SKM-1 treated with dmso at 0.1 percent for 144 hours (cell line): Measurements from ENCODE around the gene PHACTR4.
"Not testable (repeated sequence)": the region's sequence is repeated elsewhere in the genome, so short reads cannot be mapped to it uniquely, and the experiment has no call there.

Experiments used
- DNase-seq: peaks from one replicate; lab custom pipeline; 2025; ENCODE audit not compliant: unreplicated experiment; lab: John Stamatoyannopoulos, UW

Gene PHACTR4

GRCh38 chr1:28428012-28428411, 58.5 kb downstream of the PHACTR4 start:
- DNase-seq: no peak

- DNase-seq: no peak
Measured at GRCh38 chr1:28428990-28429520, 59.5 kb downstream of the PHACTR4 start.

- DNase-seq: no peak
Measured at GRCh38 chr1:28436211-28436769, 66.8 kb downstream of the PHACTR4 start.

DNA sequence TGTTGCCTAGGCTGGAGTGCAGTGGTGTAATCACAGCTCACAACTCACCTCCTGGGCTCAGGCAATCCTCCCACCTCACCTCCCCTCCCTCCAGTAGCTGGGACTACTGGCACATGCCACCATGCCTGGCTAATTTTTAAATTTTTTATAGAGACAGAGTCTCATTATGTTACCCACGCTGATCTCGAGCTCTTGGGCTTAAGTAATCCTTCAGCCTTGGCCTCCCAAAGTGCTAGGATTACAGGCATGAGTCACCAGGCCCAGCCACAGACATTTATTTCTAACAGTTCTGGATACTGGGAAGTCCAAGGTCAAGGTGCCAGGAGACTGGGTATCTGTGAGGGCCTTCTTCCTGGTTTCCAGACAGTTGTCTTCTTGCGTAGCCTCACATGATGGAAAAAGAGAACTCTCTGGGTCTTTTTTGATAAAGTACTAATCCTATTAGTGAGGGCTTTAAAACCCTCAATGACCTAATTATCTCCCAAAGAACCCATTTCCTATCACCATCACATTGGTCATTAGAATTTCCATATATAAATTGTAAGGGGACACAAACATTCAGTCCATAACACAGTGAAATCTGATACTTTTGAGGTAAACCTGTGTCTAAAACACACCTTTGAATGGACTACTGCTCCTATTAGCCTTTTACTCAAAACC, 67.9 kb downstream of the PHACTR4 start:
- DNase-seq: no peak

GRCh38 chr1:28437924-28438699, 68.6 kb downstream of the PHACTR4 start:
- no peak for DNase-seq

GRCh38 chr1:28439320-28439719, 69.8 kb downstream of the PHACTR4 start:
- no peak for DNase-seq

DNA sequence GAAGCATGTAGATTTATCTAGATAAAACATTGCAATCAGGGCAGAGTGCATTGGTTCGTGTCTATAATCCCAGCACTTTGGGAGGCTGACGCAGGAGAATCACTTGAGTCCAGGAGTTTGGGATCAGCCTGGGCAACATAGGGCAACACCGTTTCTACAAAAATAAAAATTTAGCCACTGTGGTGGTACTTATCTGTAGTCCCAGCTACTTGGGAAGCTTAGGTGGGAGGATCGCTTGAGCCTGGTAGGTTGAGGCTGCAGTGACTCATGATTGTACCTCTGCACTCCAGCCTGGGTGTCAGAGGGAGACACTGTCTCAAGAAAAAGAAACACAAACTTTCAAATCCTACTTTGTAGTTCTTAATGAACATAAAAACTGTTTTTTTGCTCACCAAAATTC, 72.1 kb downstream of the PHACTR4 start:
- no peak for DNase-seq

DNA sequence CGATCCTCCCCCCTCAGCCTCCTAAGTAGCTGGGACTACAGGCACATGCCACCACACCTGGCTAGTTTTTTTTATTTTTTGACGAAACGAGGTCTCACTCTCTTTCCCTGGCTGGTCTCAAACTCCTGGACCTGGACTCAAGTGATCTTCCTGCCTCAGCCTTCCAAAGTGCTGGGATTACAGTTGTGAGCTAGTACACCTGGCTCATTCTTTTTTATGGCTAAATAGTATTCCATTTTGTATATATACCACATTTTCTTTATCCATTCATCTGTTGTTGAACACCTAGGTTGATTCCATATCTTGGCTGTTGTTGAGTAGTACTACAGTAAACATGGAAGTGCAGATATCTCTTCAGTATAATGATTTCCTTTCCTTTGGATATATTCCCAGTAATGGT, 74.0 kb downstream of the PHACTR4 start:
- no peak for DNase-seq

DNA sequence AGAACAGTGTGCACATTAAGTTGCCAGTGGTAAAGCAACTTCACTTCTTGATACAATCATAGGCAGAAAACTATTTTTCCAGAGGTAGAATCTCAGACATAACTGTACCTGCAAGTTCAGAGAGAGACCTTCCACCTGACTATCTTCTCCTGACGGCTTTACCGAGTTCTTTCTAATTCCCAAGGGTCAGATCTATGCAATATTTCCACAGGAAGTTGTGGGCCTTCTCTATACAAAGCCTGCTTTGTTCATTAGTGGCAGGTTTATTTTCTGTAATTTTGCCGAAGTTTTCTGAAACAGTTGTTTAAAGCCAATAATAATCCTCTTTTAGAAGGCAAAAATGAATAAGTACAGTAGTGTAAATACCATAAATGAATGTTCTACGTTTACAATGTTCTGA, 78.1 kb downstream of the PHACTR4 start:
- no peak for DNase-seq

- DNase-seq: not testable (repeated sequence)
Measured at GRCh38 chr1:28448094-28448611, 78.6 kb downstream of the PHACTR4 start.

DNA sequence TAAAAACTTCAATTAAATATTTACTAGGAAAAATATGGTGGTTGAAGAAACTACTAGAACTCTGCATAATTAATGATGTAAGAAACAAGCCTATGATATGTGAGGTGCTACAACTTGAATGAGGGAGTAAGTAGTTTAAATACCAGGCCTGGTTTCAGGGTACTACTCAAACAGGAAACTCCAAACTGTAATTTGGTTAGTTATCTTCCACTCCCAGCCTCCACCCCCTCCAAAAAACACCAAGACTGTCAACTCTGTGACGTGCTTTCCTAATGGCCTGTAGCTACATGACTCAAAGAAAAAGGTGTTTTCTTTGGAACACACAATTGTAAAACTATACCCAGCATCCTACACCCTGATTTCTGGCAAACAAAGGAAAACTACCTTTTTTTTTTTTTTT, 80.4 kb downstream of the PHACTR4 start:
- no peak for DNase-seq

GRCh38 chr1:28450561-28450960, 81.0 kb downstream of the PHACTR4 start:
- DNase-seq: no peak

GRCh38 chr1:28451011-28451410, 81.5 kb downstream of the PHACTR4 start:
- DNase-seq: no peak

DNA sequence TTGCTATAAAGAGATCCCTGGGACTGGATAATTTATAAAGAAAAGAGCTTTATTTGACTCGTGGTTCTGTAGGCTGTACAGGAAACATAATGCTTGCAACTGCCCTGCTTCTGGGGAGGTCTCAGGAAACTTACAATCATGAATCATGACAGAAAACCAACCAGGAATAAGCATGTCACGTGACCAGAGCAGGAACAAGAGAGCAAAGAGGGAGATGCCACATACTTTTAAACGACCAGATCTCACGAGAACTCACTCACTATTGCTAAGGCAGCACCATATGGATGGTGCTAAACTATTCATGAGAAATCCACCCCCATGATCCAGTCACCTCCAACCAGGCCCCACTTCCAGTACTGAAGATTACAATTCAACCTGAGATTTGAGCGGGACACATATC, 86.5 kb downstream of the PHACTR4 start:
- DNase-seq: no peak

DNA sequence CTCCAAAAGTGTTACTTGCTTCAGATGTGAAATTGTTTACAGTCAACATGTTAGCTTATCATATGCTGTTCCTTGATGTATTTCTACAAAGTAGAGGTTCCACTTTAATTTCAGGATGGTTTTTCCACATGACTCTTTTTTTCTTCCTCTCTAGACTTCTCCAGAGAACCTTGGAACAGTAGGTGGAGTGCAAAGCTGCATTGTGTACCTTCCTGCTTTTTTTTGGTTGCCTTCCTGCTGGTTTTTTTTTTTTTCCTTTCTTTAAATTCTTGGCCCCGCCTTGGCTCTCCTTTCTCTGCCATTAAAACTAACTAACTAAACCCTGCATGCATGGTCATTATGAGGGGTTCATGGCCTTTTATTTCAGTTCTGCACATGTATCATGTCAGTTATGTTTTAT, 88.1 kb downstream of the PHACTR4 start:
- DNase-seq: no peak

DNA sequence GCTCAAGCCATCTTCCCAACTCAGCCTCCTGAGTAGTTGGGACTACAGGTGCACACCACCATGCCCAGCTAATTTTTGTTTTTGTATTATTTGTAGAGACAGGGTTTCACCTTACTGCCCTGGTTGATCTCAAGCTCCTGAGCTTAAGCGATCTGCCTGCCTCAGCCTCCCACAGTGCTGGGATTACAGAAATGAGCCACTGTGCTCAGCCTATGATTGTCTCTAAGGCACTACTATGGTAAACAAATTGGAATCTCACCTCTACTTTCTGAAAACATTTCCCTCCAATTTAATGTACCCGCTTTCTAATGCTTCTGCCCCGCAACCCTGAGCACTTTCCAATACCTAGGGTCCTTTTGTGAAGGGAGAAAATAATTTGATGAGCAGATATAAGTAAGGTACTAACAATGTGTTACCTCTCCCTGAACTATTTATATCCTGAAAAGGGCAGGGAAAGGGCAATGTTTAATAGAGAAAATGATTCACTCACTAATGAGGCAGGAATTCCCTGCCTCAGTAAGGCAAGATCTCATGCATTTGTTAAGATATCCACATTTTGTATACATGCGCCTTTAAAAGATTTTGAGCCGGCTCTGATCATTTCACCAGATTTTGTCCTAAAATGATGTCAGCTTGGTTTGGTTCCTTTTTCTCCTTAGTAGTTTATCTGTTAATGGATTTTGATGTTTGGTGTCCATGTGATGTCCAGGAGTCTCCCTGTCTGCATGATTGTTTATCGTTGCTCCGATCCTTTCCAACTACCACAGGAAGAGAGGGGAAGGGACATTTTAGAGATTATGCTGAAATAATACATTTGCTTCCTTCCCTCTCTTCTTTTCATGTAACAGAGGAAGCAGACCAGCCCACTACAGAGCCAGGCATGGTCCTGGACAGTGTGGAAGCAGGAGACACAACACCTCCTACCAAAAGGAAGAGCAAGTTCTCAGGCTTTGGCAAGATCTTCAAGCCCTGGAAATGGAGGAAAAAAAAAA, 89.0 kb downstream of the PHACTR4 start:
- no peak for DNase-seq

DNA sequence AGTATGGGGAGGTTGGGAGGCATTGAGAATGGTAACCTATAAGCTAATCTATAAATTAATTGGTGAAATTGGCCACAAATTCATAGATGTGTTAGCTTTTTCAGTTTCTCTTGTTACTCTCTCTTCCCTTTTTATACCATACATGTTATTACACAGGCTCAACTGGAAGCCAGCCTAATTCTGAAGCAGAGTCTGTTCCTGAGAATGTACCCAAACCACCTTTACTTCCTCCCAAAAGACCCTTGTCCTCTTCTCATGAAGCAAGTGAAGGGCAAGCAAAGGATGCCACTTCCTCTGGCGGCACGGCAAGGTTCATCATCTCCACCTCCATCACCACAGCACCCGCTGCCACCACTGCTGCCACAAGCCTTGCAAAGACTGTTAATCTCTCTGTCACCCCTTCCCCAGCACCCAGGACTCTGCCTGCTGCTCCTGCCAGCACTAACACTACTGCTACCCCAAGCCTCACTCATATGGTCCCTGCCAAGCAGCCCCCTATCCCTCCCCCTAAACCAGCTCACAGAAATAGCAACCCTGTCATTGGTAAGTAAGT, 96.8 kb downstream of the PHACTR4 start:
- DNase-seq: no peak

DNA sequence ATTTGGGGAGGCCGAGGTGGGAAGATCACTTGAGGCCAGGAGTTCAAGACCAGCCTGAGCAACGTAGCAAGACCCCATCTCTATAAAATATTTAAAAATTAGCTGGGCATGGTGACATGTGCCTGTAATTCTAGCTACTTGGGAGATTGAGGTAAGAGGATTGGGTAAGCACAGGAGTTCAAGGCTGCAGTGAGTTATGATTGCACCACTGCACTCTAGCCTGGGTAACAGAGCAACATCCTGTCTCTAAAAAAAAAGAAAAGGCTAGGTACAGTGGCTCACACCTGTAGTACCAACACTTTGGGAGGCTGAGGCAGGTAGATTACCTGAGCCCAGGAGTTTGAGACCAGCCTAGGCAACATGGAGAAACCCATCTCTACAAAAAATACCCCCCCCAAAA, 100.6 kb downstream of the PHACTR4 start:
- peak; percentile 11 for DNase-seq

DNA sequence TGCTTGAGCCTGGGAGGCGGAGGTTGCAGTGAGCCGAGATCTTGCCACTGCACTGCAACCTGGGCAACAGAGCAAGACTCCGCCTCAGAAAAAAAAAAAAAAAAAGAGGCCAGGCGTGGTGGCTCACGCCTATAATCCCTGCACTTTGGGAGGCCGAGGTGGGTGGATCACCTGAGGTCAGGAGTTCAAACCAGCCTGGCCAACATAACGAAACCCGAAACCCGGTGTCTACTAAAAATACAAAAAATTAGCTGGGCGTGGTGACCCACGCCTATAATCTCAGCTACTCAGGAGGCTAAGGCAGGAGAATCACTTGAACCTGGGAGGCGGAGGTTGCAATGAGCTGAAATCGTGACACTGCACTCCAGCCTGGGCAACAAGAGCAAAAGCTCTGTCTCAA, 110.0 kb downstream of the PHACTR4 start:
- not testable (repeated sequence) for DNase-seq

DNA sequence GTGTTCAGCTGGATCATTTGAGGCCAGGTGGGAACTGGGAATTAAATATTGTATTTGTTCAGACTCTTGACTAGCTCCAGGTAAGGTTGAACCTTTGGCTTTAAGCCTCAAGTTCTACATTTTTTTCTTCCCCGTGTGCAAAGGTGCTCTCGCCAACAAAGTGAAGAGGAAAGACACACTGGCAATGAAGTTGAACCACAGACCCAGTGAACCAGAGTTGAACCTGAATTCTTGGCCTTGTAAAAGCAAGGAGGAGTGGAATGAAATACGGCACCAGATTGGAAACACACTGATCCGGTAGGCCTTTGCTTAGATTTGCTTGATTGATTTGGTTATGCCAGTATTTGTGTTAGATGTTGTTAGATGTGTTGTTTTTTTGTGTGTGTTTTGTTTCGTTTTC, 110.8 kb downstream of the PHACTR4 start:
- no peak for DNase-seq
